Midbrain (tissue), 1 donor: ENCODE results near the gene GRK5.

Experiments
- DNase-seq: peaks from one replicate; lab custom pipeline; 2025; lab: John Stamatoyannopoulos, UW

The GRK5 gene

GRCh38 chr10:119481781-119482426 lies 274.5 kb downstream of the GRK5 start:
- DNase-seq = no peak

- no peak for DNase-seq
These were observed 275.6 kb downstream of the GRK5 start for GRCh38 chr10:119483001-119483400.

GRCh38 chr10:119483839-119484238 lies 276.5 kb downstream of the GRK5 start:
- DNase-seq = no peak

- DNase-seq = no peak
These were observed 281.3 kb downstream of the GRK5 start for GRCh38 chr10:119488675-119489074.

GRCh38 chr10:119489991-119490326 lies 282.6 kb downstream of the GRK5 start:
- DNase-seq = no peak

- no peak for DNase-seq
These were observed 284.8 kb downstream of the GRK5 start for GRCh38 chr10:119491966-119492757.

GRCh38 chr10:119493155-119493554 lies 285.8 kb downstream of the GRK5 start:
- no peak for DNase-seq

- DNase-seq = no peak
These were observed 287.1 kb downstream of the GRK5 start for GRCh38 chr10:119494236-119495020.

- DNase-seq = no peak
These were observed 287.7 kb downstream of the GRK5 start for GRCh38 chr10:119495021-119495505.

GRCh38 chr10:119495545-119495944 lies 288.2 kb downstream of the GRK5 start:
- no peak for DNase-seq

GRCh38 chr10:119496273-119496672 lies 288.9 kb downstream of the GRK5 start:
- no peak for DNase-seq

GRCh38 chr10:119497243-119497642 lies 289.9 kb downstream of the GRK5 start:
- no peak for DNase-seq

GRCh38 chr10:119498889-119499676 lies 291.7 kb downstream of the GRK5 start:
- no peak for DNase-seq

GRCh38 chr10:119499677-119500002 lies 292.3 kb downstream of the GRK5 start:
- no peak for DNase-seq

GRCh38 chr10:119500123-119500795 lies 292.9 kb downstream of the GRK5 start:
- DNase-seq = no peak

GRCh38 chr10:119500821-119501220 lies 293.4 kb downstream of the GRK5 start:
- DNase-seq = no peak

GRCh38 chr10:119501690-119502089 lies 294.3 kb downstream of the GRK5 start:
- no peak for DNase-seq

GRCh38 chr10:119502209-119502608 lies 294.8 kb downstream of the GRK5 start:
- no peak for DNase-seq

GRCh38 chr10:119502618-119503155 lies 295.3 kb downstream of the GRK5 start:
- no peak for DNase-seq

GRCh38 chr10:119503821-119504220 lies 296.4 kb downstream of the GRK5 start:
- no peak for DNase-seq

GRCh38 chr10:119504651-119505050 lies 297.3 kb downstream of the GRK5 start:
- no peak for DNase-seq
